H9 (cell line): ENCODE measurements around the gene HSD11B1L. TPM values are rescaled to one million over a fixed set of nuclear protein-coding genes. Genes with fewer than 3 reads are reported as not detected.

Experiments
- DNase-seq: peaks from one replicate; pipeline ENCODE4 v3.0.0-alpha.2; 2017
- H2AFZ ChIP-seq: one replicate; pipeline ENCODE4 v1.6.1; 2013; ENCODE audit warnings: mild to moderate bottlenecking, low read length, control low read depth, moderate library complexity
- H2AK5ac ChIP-seq: 2 replicates; pipeline ENCODE4 v1.6.1; 2013; ENCODE audit warnings: low read length, control low read depth, mixed read lengths; ENCODE audit not compliant: insufficient read length
- H2BK120ac ChIP-seq: one replicate; pipeline ENCODE4 v1.6.1; 2013; ENCODE audit warnings: low read depth, mild to moderate bottlenecking, low read length, control low read depth, inconsistent platforms; ENCODE audit not compliant: poor library complexity, severe bottlenecking
- H2BK12ac ChIP-seq: 2 replicates; pipeline ENCODE4 v1.6.1; 2013; ENCODE audit warnings: low read length, control low read depth, mixed read lengths, low read depth; ENCODE audit not compliant: insufficient read length
- H2BK15ac ChIP-seq: 2 replicates; pipeline ENCODE4 v1.6.1; 2013; ENCODE audit warnings: low read depth, low read length, control low read depth
- H2BK20ac ChIP-seq: one replicate; pipeline ENCODE4 v1.6.1; 2013; ENCODE audit warnings: low read depth, mild to moderate bottlenecking, low read length, control low read depth, inconsistent platforms; ENCODE audit not compliant: poor library complexity, severe bottlenecking
- H2BK5ac ChIP-seq: 2 replicates; pipeline ENCODE4 v1.6.1; 2013; ENCODE audit warnings: low read length, control low read depth, mixed read lengths; ENCODE audit not compliant: insufficient read length
- H3K14ac ChIP-seq: 2 replicates; pipeline ENCODE4 v1.6.1; 2013; ENCODE audit warnings: low read length, control low read depth; ENCODE audit not compliant: insufficient read depth
- H3K18ac ChIP-seq: 2 replicates; pipeline ENCODE4 v1.6.1; 2013; ENCODE audit warnings: low read depth, mild to moderate bottlenecking, mixed read lengths, low read length, control low read depth; ENCODE audit not compliant: insufficient read length
- H3K23ac ChIP-seq: 2 replicates; pipeline ENCODE4 v1.6.1; 2013; ENCODE audit warnings: low read length, control low read depth, mixed read lengths, low read depth; ENCODE audit not compliant: insufficient read length
- H3K23me2 ChIP-seq: 2 replicates; pipeline ENCODE4 v1.6.1; 2013; ENCODE audit warnings: low read depth, mild to moderate bottlenecking, mixed read lengths, low read length, control low read depth; ENCODE audit not compliant: insufficient read length, poor library complexity, severe bottlenecking
- H3K27ac ChIP-seq: 2 replicates; pipeline ENCODE4 v1.5.1; 2013; ENCODE audit warnings: low read length, control low read depth, mixed read lengths, low read depth; ENCODE audit not compliant: insufficient read length
- H3K27me3 ChIP-seq: 2 replicates; pipeline ENCODE4 v1.6.1; 2013; ENCODE audit warnings: low read length, control low read depth, inconsistent platforms; ENCODE audit not compliant: insufficient read depth
- H3K4ac ChIP-seq: 2 replicates; pipeline ENCODE4 v1.6.1; 2013; ENCODE audit warnings: low read depth, mild to moderate bottlenecking, control low read depth, inconsistent platforms, low read length, moderate library complexity
- H3K4me1 ChIP-seq: 2 replicates; pipeline ENCODE4 v1.6.1; 2013; ENCODE audit warnings: low read length, control low read depth, inconsistent platforms; ENCODE audit not compliant: insufficient read depth
- H3K4me2 ChIP-seq: 2 replicates; pipeline ENCODE4 v1.6.1; 2013; ENCODE audit warnings: low read length, control low read depth, mixed read lengths; ENCODE audit not compliant: insufficient read length, insufficient read depth
- H3K56ac ChIP-seq: 2 replicates; pipeline ENCODE4 v1.6.1; 2013; ENCODE audit warnings: low read depth, mild to moderate bottlenecking, mixed read lengths, low read length, control low read depth; ENCODE audit not compliant: insufficient read length
- H3K79me1 ChIP-seq: 2 replicates; pipeline ENCODE4 v1.6.1; 2013; ENCODE audit warnings: low read depth, mild to moderate bottlenecking, moderate library complexity, low read length, control low read depth, inconsistent platforms; ENCODE audit not compliant: insufficient read depth, poor library complexity, severe bottlenecking
- H3K79me2 ChIP-seq: 2 replicates; pipeline ENCODE4 v1.6.1; 2013; ENCODE audit warnings: low read length, control low read depth, inconsistent platforms; ENCODE audit not compliant: insufficient read depth
- H3K9ac ChIP-seq: 2 replicates; pipeline ENCODE4 v1.6.1; 2013; ENCODE audit warnings: low read length, control low read depth, mixed read lengths; ENCODE audit not compliant: insufficient read length; ENCODE audit errors: extremely low read depth
- H3K9me3 ChIP-seq: one replicate; pipeline ENCODE4 v1.6.1; 2013; ENCODE audit warnings: low read depth, low read length, inconsistent platforms; ENCODE audit not compliant: control insufficient read depth
- H3T11ph ChIP-seq: one replicate; pipeline ENCODE4 v1.6.1; 2013; ENCODE audit warnings: mild to moderate bottlenecking, low read length, control low read depth, inconsistent platforms
- H4K20me1 ChIP-seq: one replicate; pipeline ENCODE4 v1.6.1; 2013; ENCODE audit not compliant: control insufficient read depth, insufficient read length, insufficient read depth
- H4K5ac ChIP-seq: 2 replicates; pipeline ENCODE4 v1.6.1; 2013; ENCODE audit warnings: low read depth, mild to moderate bottlenecking, mixed read lengths, low read length, control low read depth; ENCODE audit not compliant: insufficient read length
- H4K8ac ChIP-seq: replicated peaks from 2 replicates; pipeline ENCODE4 v1.6.1; 2013; ENCODE audit warnings: low read length, control low read depth, mixed read lengths, low read depth; ENCODE audit not compliant: insufficient read length
- H4K91ac ChIP-seq: 2 replicates; pipeline ENCODE4 v1.6.1; 2013; ENCODE audit warnings: low read depth, mild to moderate bottlenecking, moderate library complexity, mixed read lengths, low read length, control low read depth; ENCODE audit not compliant: insufficient read length
- H3K27ac Mint-ChIP-seq, 3 experiments: 2 replicates in 2 of 3; 3 replicates in 1 of 3; pipeline ENCODE4 v1.8.0; 2020 to 2021; ENCODE audit warnings: mixed read lengths in 3 of 3, mild to moderate bottlenecking in 1 of 3, moderate library complexity in 1 of 3
- H3K27me3 Mint-ChIP-seq: 2 replicates; pipeline ENCODE4 v1.8.0; 2021; ENCODE audit warnings: low read depth, mild to moderate bottlenecking, moderate library complexity, mixed read lengths
- H3K36me3 Mint-ChIP-seq, 3 experiments: 2 replicates in 2 of 3; 3 replicates in 1 of 3; pipeline ENCODE4 v1.8.0; 2020 to 2021; ENCODE audit warnings: low read depth in 3 of 3, mixed read lengths in 3 of 3; ENCODE audit not compliant: insufficient read depth in 1 of 3
- H3K4me1 Mint-ChIP-seq, 2 experiments: 2 replicates each; pipeline ENCODE4 v1.8.0; 2020; ENCODE audit warnings: mixed read lengths in 2 of 2
- H3K4me3 Mint-ChIP-seq, 2 experiments: 2 replicates in 1 of 2; 3 replicates in 1 of 2; pipeline ENCODE4 v1.8.0; 2020 to 2021; ENCODE audit warnings: mild to moderate bottlenecking in 2 of 2, mixed read lengths in 2 of 2, moderate library complexity in 1 of 2
- H3K9me3 Mint-ChIP-seq, 2 experiments: 2 replicates in 1 of 2; 3 replicates in 1 of 2; pipeline ENCODE4 v1.8.0; 2020; ENCODE audit warnings: mild to moderate bottlenecking in 2 of 2, mixed read lengths in 2 of 2, moderate library complexity in 1 of 2
- WGBS: extraction: QIAGEN DNeasy Blood & Tissue Kit; methylation state at CpG from one replicate; pipeline ENCODE4 v1.1.7; 2013; ENCODE audit warnings: missing lambda C conversion rate, low lambda C conversion rate, mixed read lengths; ENCODE audit not compliant: insufficient read length; ENCODE audit errors: extremely low coverage; 5-methylcytosine and 5-hydroxymethylcytosine counted together
- total RNA-seq: library from RNA; stranded (reverse); gene quantifications from 2 replicates; pipeline ENCODE4 v1.2.1, GENCODE V29; 2021
- TF ChIP-seq, protein P1 (sequence below): fragments of 200-600 bp; sonication (generic); conservative IDR thresholded peaks from 3 replicates; pipeline ENCODE4 v1.8.0; 2021; ENCODE audit warnings: antibody characterized with exemption, mild to moderate bottlenecking

Gene HSD11B1L
- total RNA-seq, 1 experiment from 2014 or later = 9.3 TPM

DNA sequence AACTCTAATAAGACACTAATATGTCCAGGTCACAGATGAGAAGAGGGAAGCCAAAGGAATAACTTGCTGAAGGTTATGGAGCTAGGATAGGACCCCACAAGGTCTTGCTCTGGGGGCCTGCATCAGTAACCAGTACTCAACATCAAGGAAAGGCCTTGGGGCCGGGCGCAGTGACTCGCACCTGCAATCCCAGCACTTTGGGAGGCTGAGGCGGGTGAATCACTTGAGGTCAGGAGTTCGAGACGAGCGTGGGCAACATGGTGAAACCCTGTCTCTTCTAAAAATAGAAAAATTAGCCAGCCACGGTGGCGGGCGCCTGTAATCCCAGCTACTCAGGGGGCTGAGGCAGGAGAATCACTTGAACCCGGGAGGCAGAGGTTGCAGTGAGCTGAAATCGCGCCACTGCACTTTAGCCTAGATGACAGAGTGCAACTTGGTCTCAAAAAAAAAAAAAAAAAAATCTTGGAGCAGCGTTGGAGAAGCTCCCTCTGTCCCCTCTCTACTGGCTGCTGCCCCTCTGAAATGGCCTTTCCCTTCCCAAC is 37.3 kb downstream of the HSD11B1L start:
- H3K79me2 ChIP-seq = peaks cover 31% of the 10 kb centered on the region
- H3K4me2 ChIP-seq = peak overlapping the region; percentile 90
- Mint-ChIP-seq H3K4me3 (peak overlapping the region; percentile 91 to 98), H3K27me3 (no peaks in the 10 kb centered on the region), H3K27ac (peak overlapping the region; percentile 78 to 97 (median 95); a peak in 5 of 7 replicates), H3K36me3 (peaks cover 21 to 37% (median 27%) of the 10 kb centered on the region in 3 experiments), H3K4me1 (peaks cover 16 to 18% of the 10 kb centered on the region in 2 experiments), H3K9me3 (no peaks in the 10 kb centered on the region; a peak in 2 of 5 replicates)
- H2AFZ ChIP-seq = no peak overlapping the region
- no peak overlapping the region for H3K14ac ChIP-seq
- no peak overlapping the region for H2BK120ac ChIP-seq
- no peak overlapping the region for H3K4ac ChIP-seq
- H3K23me2 ChIP-seq = peaks cover 9% of the 10 kb centered on the region
- H4K8ac ChIP-seq = no peak overlapping the region
- no peak overlapping the region for H4K5ac ChIP-seq
- WGBS = no CpG with 5 or more reads among the region's 14 CpGs
- no peak overlapping the region for H4K91ac ChIP-seq
- no peak overlapping the region for H3K18ac ChIP-seq
- H3K56ac ChIP-seq = no peak overlapping the region
- no peak overlapping the region for H3T11ph ChIP-seq
- no peak overlapping the region for H2BK5ac ChIP-seq
- no peak overlapping the region for H2BK12ac ChIP-seq
- H3K9me3 ChIP-seq = no peaks in the 10 kb centered on the region
- no peak overlapping the region for H3K27ac ChIP-seq
- no peak for DNase-seq
- no peak overlapping the region for H3K23ac ChIP-seq
- TF ChIP-seq, protein P1, sequence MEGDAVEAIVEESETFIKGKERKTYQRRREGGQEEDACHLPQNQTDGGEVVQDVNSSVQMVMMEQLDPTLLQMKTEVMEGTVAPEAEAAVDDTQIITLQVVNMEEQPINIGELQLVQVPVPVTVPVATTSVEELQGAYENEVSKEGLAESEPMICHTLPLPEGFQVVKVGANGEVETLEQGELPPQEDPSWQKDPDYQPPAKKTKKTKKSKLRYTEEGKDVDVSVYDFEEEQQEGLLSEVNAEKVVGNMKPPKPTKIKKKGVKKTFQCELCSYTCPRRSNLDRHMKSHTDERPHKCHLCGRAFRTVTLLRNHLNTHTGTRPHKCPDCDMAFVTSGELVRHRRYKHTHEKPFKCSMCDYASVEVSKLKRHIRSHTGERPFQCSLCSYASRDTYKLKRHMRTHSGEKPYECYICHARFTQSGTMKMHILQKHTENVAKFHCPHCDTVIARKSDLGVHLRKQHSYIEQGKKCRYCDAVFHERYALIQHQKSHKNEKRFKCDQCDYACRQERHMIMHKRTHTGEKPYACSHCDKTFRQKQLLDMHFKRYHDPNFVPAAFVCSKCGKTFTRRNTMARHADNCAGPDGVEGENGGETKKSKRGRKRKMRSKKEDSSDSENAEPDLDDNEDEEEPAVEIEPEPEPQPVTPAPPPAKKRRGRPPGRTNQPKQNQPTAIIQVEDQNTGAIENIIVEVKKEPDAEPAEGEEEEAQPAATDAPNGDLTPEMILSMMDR = no peak
- peaks cover 4% of the 10 kb centered on the region for H3K79me1 ChIP-seq
- no peak overlapping the region for H2BK15ac ChIP-seq
- no peaks in the 10 kb centered on the region for H3K27me3 ChIP-seq
- H4K20me1 ChIP-seq = no peaks in the 10 kb centered on the region
- peak overlapping the region; percentile 81 for H3K9ac ChIP-seq
- no peaks in the 10 kb centered on the region for H3K4me1 ChIP-seq
- H2BK20ac ChIP-seq = no peak overlapping the region
- no peak overlapping the region for H2AK5ac ChIP-seq
